ENCODE measurements around the gene KDM6B. TPM values are rescaled to one million over a fixed set of nuclear protein-coding genes. Genes with fewer than 3 reads are reported as not detected.

Gene KDM6B
- total RNA-seq, 2 donors from 2014 or later, result 49.5 to 50.4 TPM

Other genes with a start within 250 kb of the KDM6B start
- gene SOX15, start 244.1 kb upstream of the KDM6B start, total RNA-seq, result under 1 TPM; 0.58 to 0.84 TPM
- gene FXR2, start 219.3 kb upstream of the KDM6B start, total RNA-seq, result 10 to 100 TPM; 24.9 to 29.5 TPM
- 10 to 100 TPM; 60.8 to 78.3 TPM for gene SAT2, start 206.4 kb upstream of the KDM6B start, total RNA-seq
- not detected for gene SHBG, start 204.1 kb upstream of the KDM6B start, total RNA-seq
- 1 to 10 TPM in 1 of 2 donors, under 1 TPM in 1; 0.55 to 1.4 TPM for gene ATP1B2, start 183.3 kb upstream of the KDM6B start, total RNA-seq
- 10 to 100 TPM; 47.3 to 60.0 TPM for gene TP53, start 146.7 kb upstream of the KDM6B start, total RNA-seq
- gene WRAP53, start 145.7 kb upstream of the KDM6B start, total RNA-seq, result 1 to 10 TPM; 6.4 to 9.7 TPM
- under 1 TPM; 0.25 to 0.34 TPM for gene EFNB3, start 129.0 kb upstream of the KDM6B start, total RNA-seq
- gene DNAH2, start 116.5 kb upstream of the KDM6B start, total RNA-seq, result under 1 TPM; 0.22 to 0.61 TPM
- gene TMEM88, start 20.8 kb downstream of the KDM6B start, total RNA-seq, result 1 to 10 TPM; 3.8 to 6.1 TPM
- gene NAA38, start 23.3 kb downstream of the KDM6B start, total RNA-seq, result 10 to 100 TPM; 49.7 to 83.0 TPM
- 1 to 10 TPM; 8.3 to 9.0 TPM for gene CYB5D1, start 23.8 kb downstream of the KDM6B start, total RNA-seq
- gene CHD3, start 54.6 kb downstream of the KDM6B start, total RNA-seq, result 10 to 100 TPM; 51.3 to 51.9 TPM
- 1 to 10 TPM; 1.2 to 2.1 TPM for gene RNF227, start 82.1 kb downstream of the KDM6B start, total RNA-seq
- gene KCNAB3, start 95.6 kb downstream of the KDM6B start, total RNA-seq, result 1 to 10 TPM; 2.2 to 3.1 TPM
- 100 to 1,000 TPM; 121 to 122 TPM for gene TRAPPC1, start 97.7 kb downstream of the KDM6B start, total RNA-seq
- 10 to 100 TPM; 25.8 to 26.7 TPM for gene CNTROB, start 98.0 kb downstream of the KDM6B start, total RNA-seq
- not detected for gene GUCY2D, start 168.4 kb downstream of the KDM6B start, total RNA-seq
- 1 to 10 TPM in 1 of 2 donors, under 1 TPM in 1; 0.55 to 2.5 TPM for gene ALOX15B, start 204.8 kb downstream of the KDM6B start, total RNA-seq

Data from left colon (tissue), 2 donors.